Neural progenitor cell (in vitro differentiated cells): ENCODE measurements around the gene STRIP2.
"Not testable (repeated sequence)": the region's sequence is repeated elsewhere in the genome, so short reads cannot be mapped to it uniquely, and the experiment has no call there.

Experiments
- EZH2 ChIP-seq: fragments of 200-600 bp; sonication (generic); IDR thresholded peaks from 2 replicates; pipeline ENCODE4 v1.6.1; 2017; ENCODE audit warnings: antibody characterized with exemption, mild to moderate bottlenecking, moderate library complexity
- TF ChIP-seq, protein P1 (sequence below): fragments of 200-600 bp; sonication (generic); IDR thresholded peaks from 2 replicates; pipeline ENCODE4 v1.5.1; 2017; ENCODE audit warnings: antibody characterized with exemption, mild to moderate bottlenecking

- TF ChIP-seq, protein P1, sequence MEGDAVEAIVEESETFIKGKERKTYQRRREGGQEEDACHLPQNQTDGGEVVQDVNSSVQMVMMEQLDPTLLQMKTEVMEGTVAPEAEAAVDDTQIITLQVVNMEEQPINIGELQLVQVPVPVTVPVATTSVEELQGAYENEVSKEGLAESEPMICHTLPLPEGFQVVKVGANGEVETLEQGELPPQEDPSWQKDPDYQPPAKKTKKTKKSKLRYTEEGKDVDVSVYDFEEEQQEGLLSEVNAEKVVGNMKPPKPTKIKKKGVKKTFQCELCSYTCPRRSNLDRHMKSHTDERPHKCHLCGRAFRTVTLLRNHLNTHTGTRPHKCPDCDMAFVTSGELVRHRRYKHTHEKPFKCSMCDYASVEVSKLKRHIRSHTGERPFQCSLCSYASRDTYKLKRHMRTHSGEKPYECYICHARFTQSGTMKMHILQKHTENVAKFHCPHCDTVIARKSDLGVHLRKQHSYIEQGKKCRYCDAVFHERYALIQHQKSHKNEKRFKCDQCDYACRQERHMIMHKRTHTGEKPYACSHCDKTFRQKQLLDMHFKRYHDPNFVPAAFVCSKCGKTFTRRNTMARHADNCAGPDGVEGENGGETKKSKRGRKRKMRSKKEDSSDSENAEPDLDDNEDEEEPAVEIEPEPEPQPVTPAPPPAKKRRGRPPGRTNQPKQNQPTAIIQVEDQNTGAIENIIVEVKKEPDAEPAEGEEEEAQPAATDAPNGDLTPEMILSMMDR, result not testable (repeated sequence)
- TF ChIP-seq EZH2, result not testable (repeated sequence)
Observed at GRCh38 chr7:129444776-129445175, 10.5 kb downstream of the STRIP2 start.
